Measurements from ENCODE around the gene SLC27A5. TPM values are rescaled to one million over a fixed set of nuclear protein-coding genes. Genes with fewer than 3 reads are reported as not detected.
A peak's percentile ranks its signal among the peaks of the same experiment; 100 is the strongest.

The SLC27A5 gene
- total and polyA plus RNA-seq, 2 experiments from 2014 or later, result 9.0 to 19.1 TPM

DNA sequence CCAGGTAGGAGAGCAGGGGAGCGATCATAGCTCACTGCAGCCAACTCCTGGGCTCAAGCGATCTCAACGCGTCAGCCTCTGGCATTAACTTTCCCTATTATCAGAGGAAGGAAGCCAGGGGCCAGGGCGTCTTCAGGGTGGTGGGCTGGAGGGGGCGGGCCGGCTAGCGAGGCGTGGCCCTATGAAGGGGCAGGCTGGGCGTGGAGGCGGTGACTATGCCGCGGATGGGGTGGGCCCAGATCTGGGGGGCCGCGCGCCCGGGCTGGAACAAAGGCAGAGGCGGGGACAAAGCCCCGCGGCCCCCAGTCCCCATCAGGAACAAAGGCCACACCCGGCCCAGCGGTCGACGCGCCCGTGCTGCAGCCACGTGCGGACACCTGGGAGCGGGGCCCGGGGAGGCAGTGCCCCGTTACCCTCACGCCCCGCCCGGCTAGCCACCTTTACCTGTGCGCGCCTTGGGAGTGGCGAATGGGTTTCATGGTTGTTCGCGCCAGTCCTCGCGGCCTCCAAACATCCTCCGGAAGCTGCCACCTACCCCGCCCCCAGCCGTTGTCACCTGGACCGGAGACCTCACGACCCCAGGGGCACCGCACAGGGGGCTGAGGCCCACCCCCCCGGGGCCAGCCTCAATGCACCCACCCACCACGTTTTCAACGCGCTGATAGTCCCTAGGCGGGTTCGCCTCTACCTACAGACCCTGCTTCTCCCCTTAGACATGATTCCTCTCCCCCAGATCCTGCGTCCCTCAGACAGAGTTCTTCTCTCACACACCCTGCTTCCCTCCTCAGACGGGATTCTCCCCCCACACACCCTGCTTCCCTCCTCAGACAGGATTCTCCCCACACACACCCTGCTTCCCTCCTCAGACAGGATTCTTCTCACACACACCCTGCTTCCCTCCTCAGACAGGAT is 26.7 kb upstream of the SLC27A5 start:
- Histone ChIP-seq H4K20me1 (ENCODE audit: insufficient read depth, poor library complexity, severe bottlenecking) (no peaks in the 10 kb centered on the region), H2AFZ (peak overlapping the region; percentile 87), H3K4me2 (peak overlapping the region; percentile 78), H3K79me2 (no peaks in the 10 kb centered on the region), H3K27ac (peak overlapping the region; percentile 89), H3K27me3 (no peaks in the 10 kb centered on the region), H3K9me3 (ENCODE audit: low read depth) (no peaks in the 10 kb centered on the region), H3K4me1 (ENCODE audit: insufficient read depth) (peaks cover 16% of the 10 kb centered on the region), H3K4me3 (peak overlapping the region; percentile 36), H3K36me3 (replicated peaks; ENCODE audit: insufficient read depth, low read depth) (no peaks in the 10 kb centered on the region), H3K9me2 (replicated peaks; ENCODE audit: insufficient read depth) (no peaks in the 10 kb centered on the region)
- WGBS (ENCODE audit: low lambda C conversion rate, missing lambda C conversion rate), result 2% methylated on average over 19 of the region's 55 CpGs
- DNase-seq (ENCODE audit: low spot score), result peak; percentile 83
- TF ChIP-seq EZH2 (IDR thresholded peaks at IDR 0.05; ENCODE audit: borderline replicate concordance) (no peak), EZH2phosphoT487 (IDR thresholded peaks at IDR 0.05; ENCODE audit: low read depth, severe bottlenecking, unreplicated experiment) (no peak)
- TF ChIP-seq, protein P1, sequence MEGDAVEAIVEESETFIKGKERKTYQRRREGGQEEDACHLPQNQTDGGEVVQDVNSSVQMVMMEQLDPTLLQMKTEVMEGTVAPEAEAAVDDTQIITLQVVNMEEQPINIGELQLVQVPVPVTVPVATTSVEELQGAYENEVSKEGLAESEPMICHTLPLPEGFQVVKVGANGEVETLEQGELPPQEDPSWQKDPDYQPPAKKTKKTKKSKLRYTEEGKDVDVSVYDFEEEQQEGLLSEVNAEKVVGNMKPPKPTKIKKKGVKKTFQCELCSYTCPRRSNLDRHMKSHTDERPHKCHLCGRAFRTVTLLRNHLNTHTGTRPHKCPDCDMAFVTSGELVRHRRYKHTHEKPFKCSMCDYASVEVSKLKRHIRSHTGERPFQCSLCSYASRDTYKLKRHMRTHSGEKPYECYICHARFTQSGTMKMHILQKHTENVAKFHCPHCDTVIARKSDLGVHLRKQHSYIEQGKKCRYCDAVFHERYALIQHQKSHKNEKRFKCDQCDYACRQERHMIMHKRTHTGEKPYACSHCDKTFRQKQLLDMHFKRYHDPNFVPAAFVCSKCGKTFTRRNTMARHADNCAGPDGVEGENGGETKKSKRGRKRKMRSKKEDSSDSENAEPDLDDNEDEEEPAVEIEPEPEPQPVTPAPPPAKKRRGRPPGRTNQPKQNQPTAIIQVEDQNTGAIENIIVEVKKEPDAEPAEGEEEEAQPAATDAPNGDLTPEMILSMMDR (IDR thresholded peaks at IDR 0.05; ENCODE audit: poor library complexity), result no peak

DNA sequence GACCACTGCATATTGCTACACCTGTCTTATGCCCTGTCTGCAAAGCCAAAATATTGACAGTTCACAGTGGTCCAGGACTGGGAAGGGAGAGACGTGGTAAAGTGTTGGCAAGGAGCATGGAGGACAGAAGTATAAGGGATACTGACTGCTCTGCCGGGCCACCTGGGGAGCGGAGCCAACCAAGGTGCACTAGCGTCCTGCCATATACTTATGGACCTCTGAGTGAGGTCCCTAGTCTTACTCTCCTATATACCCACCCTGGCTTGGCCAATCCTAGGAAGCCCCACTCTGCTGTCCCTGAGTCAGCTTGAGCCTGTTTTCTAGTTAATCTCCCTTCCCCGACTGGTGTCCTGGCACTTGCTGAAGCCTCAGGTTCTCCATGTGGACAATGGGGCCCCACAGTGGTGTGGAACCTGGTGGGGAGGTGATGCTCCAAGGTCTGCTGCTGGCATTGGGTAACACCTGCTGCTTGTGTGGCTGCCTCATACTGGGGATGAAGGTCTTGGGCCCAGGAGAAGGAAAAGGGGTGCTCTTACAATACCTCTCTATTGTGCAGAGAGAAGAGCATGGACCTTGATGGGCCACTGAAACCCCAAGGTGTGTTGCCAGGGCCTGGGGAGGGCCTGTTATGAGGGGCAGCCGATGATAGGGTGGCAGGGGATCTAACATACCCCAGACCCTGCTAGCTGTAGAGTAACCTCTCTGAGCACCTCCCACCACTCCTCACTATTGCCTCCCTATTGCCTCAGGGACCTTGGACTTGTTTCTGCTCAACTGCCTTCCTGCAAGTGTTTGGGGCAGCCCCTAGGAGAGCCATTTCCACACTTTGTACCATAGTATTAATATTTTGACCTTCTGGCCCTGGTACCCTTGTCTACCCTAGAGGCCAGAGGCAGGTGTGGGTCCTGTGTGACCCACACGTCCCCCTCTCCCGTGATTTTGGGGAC is 25.3 kb upstream of the SLC27A5 start:
- Histone ChIP-seq H3K79me2 (no peaks in the 10 kb centered on the region), H3K4me1 (ENCODE audit: insufficient read depth) (peaks cover 13% of the 10 kb centered on the region), H3K9me2 (replicated peaks; ENCODE audit: insufficient read depth) (no peaks in the 10 kb centered on the region), H3K27me3 (no peaks in the 10 kb centered on the region), H3K4me3 (no peak overlapping the region), H2AFZ (no peak overlapping the region), H3K27ac (peak overlapping the region; percentile 89), H3K4me2 (peak overlapping the region; percentile 78), H3K36me3 (replicated peaks; ENCODE audit: insufficient read depth, low read depth) (no peaks in the 10 kb centered on the region), H4K20me1 (ENCODE audit: insufficient read depth, poor library complexity, severe bottlenecking) (no peaks in the 10 kb centered on the region), H3K9me3 (ENCODE audit: low read depth) (no peaks in the 10 kb centered on the region)
- no peak for TF ChIP-seq EZH2 (IDR thresholded peaks at IDR 0.05; ENCODE audit: borderline replicate concordance)
- DNase-seq (ENCODE audit: low spot score), result no peak
- WGBS (ENCODE audit: low lambda C conversion rate, missing lambda C conversion rate), result 92% methylated on average over 8 of the region's 8 CpGs

DNA sequence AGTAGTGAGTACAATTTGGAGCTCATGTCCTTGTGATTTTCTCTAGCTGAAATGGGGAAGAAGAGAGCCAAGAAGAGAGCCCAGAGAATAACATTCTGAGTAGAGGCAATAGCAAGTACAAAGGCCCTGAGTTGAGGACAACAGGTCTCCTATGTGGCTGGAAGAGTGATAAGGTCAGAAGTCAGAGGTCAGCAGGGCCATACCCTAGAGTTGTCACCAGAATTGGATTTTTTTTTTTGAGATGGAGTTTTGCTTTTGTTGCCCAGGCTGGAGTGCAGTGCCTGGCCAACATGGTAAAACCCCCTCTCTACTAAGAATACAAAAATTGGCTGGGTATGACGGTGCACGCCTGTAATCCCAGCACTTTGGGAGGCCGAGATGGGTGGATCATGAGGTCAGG is 24.1 kb upstream of the SLC27A5 start:
- H3K27ac ChIP-seq, result no peak overlapping the region
- no peaks in the 10 kb centered on the region for H3K9me3 ChIP-seq (ENCODE audit: low read depth)
- no peaks in the 10 kb centered on the region for H4K20me1 ChIP-seq (ENCODE audit: insufficient read depth, poor library complexity, severe bottlenecking)
- WGBS (ENCODE audit: low lambda C conversion rate, missing lambda C conversion rate), result 93% methylated on average over 3 of the region's 3 CpGs
- H2AFZ ChIP-seq, result no peak overlapping the region
- no peaks in the 10 kb centered on the region for H3K36me3 ChIP-seq (replicated peaks; ENCODE audit: insufficient read depth, low read depth)
- peaks cover 13% of the 10 kb centered on the region for H3K4me1 ChIP-seq (ENCODE audit: insufficient read depth)
- no peak for DNase-seq (ENCODE audit: low spot score)
- H3K4me2 ChIP-seq, result no peak overlapping the region
- TF ChIP-seq EZH2 (IDR thresholded peaks at IDR 0.05; ENCODE audit: borderline replicate concordance) (no peak), EZH2phosphoT487 (IDR thresholded peaks at IDR 0.05; ENCODE audit: low read depth, severe bottlenecking, unreplicated experiment) (no peak)
- TF ChIP-seq, protein P1 (IDR thresholded peaks at IDR 0.05; ENCODE audit: poor library complexity), result no peak
- H3K27me3 ChIP-seq, result peaks cover 4% of the 10 kb centered on the region
- no peaks in the 10 kb centered on the region for H3K9me2 ChIP-seq (replicated peaks; ENCODE audit: insufficient read depth)
- no peak overlapping the region for H3K4me3 ChIP-seq
- H3K79me2 ChIP-seq, result no peaks in the 10 kb centered on the region

Measured in hepatocyte (in vitro differentiated cells).